ENCODE measurements around the gene DIO3. TPM values are rescaled to one million over a fixed set of nuclear protein-coding genes. Genes with fewer than 3 reads are reported as not detected.

DIO3 gene
- total RNA-seq, 1 experiment from 2014 or later: 0.26 TPM

- H3K27me3 ChIP-seq (ENCODE audit: insufficient read depth, low read depth): peaks cover 13% of the 10 kb centered on the region; the same call in 1 of the 2 replicates
- H4K20me1 ChIP-seq (ENCODE audit: insufficient read depth): no peaks in the 10 kb centered on the region
- H3K36me3 ChIP-seq (ENCODE audit: low read depth): no peaks in the 10 kb centered on the region
- no peak overlapping the region for H3K4me2 ChIP-seq
- H3K4me3 ChIP-seq: no peak overlapping the region
- TF ChIP-seq CTCF (conservative IDR thresholded peaks at IDR 0.05): no peak
- no peak for TF ChIP-seq EZH2 (IDR thresholded peaks at IDR 0.05; ENCODE audit: low read depth)
- CTCF ChIA-PET: interaction anchor here (0.6 kb wide), 1 partner anchor 786 kb away, joined by 5 read pairs; no protein-coding TSS in a partner anchor
- intact Hi-C loops (cut with micrococcal nuclease; ENCODE audit: unreplicated experiment): no loop called here
- H3K9me3 ChIP-seq (ENCODE audit: insufficient read depth, low read depth): no peaks in the 10 kb centered on the region
- no peaks in the 10 kb centered on the region for H3K4me1 ChIP-seq (replicated peaks; ENCODE audit: insufficient read depth)
- no peaks in the 10 kb centered on the region for H3K79me2 ChIP-seq (ENCODE audit: low read depth)
- BruUV-seq (replicated peaks): no TSS peak
- DNase-seq: no peak
- POLR2A ChIA-PET (ENCODE audit: unreplicated experiment): interaction anchor here (0.9 kb wide), 1 partner anchor 1209 kb away, joined by 3 read pairs; no protein-coding TSS in a partner anchor
- no peaks in the 10 kb centered on the region for H3K9me2 ChIP-seq (ENCODE audit: insufficient read depth)
- no peak overlapping the region for H2AFZ ChIP-seq
- no peaks in the 10 kb centered on the region for H3F3A ChIP-seq (ENCODE audit: insufficient read depth, low read depth)
- no peak overlapping the region for H3K27ac ChIP-seq
Measured at GRCh38 chr14:101586531-101587430, 25.5 kb downstream of the DIO3 start.

GRCh38 chr14:101587441-101587911, 26.2 kb downstream of the DIO3 start:
- POLR2A ChIA-PET (ENCODE audit: unreplicated experiment): no interaction called here
- H3K9me3 ChIP-seq (ENCODE audit: insufficient read depth, low read depth): no peaks in the 10 kb centered on the region
- no peak for DNase-seq
- no peaks in the 10 kb centered on the region for H3K4me1 ChIP-seq (replicated peaks; ENCODE audit: insufficient read depth)
- H3K27ac ChIP-seq: no peak overlapping the region
- no peaks in the 10 kb centered on the region for H3K36me3 ChIP-seq (ENCODE audit: low read depth)
- intact Hi-C loops (cut with micrococcal nuclease; ENCODE audit: unreplicated experiment): no loop called here
- no peaks in the 10 kb centered on the region for H3K9me2 ChIP-seq (ENCODE audit: insufficient read depth)
- H3K4me2 ChIP-seq: no peak overlapping the region
- H4K20me1 ChIP-seq (ENCODE audit: insufficient read depth): no peaks in the 10 kb centered on the region
- H2AFZ ChIP-seq: no peak overlapping the region
- H3K79me2 ChIP-seq (ENCODE audit: low read depth): no peaks in the 10 kb centered on the region
- H3K4me3 ChIP-seq: no peak overlapping the region
- H3F3A ChIP-seq (ENCODE audit: insufficient read depth, low read depth): no peaks in the 10 kb centered on the region
- no TSS peak for BruUV-seq (replicated peaks)
- TF ChIP-seq EZH2 (IDR thresholded peaks at IDR 0.05; ENCODE audit: low read depth): no peak
- TF ChIP-seq CTCF (conservative IDR thresholded peaks at IDR 0.05): no peak
- CTCF ChIA-PET: interaction anchor here (0.6 kb wide), 1 partner anchor 785 kb away, joined by 5 read pairs; no protein-coding TSS in a partner anchor
- peaks cover 12% of the 10 kb centered on the region; the same call in 1 of the 2 replicates for H3K27me3 ChIP-seq (ENCODE audit: insufficient read depth, low read depth)

GRCh38 chr14:101588286-101588975, 27.1 kb downstream of the DIO3 start:
- no peak for DNase-seq
- Histone ChIP-seq H3K27me3 (ENCODE audit: insufficient read depth, low read depth) (peaks cover 12% of the 10 kb centered on the region; the same call in 1 of the 2 replicates), H3K4me1 (replicated peaks; ENCODE audit: insufficient read depth) (no peaks in the 10 kb centered on the region), H3K4me2 (no peak overlapping the region), H2AFZ (no peak overlapping the region), H3K79me2 (ENCODE audit: low read depth) (no peaks in the 10 kb centered on the region), H3K9me2 (ENCODE audit: insufficient read depth) (no peaks in the 10 kb centered on the region), H3F3A (ENCODE audit: insufficient read depth, low read depth) (peaks cover 1% of the 10 kb centered on the region; the same call in 1 of the 2 replicates), H3K36me3 (ENCODE audit: low read depth) (no peaks in the 10 kb centered on the region), H3K9me3 (ENCODE audit: insufficient read depth, low read depth) (no peaks in the 10 kb centered on the region), H4K20me1 (ENCODE audit: insufficient read depth) (no peaks in the 10 kb centered on the region), H3K27ac (no peak overlapping the region), H3K4me3 (no peak overlapping the region)
- ChIA-PET POLR2A (ENCODE audit: unreplicated experiment) (no interaction called here), CTCF (interaction anchor here (0.6 kb wide), 1 partner anchor 1920 kb away, joined by 3 read pairs; no protein-coding TSS in a partner anchor)
- BruUV-seq (replicated peaks): no TSS peak
- intact Hi-C loops (cut with micrococcal nuclease; ENCODE audit: unreplicated experiment): no loop called here
- TF ChIP-seq CTCF (conservative IDR thresholded peaks at IDR 0.05) (no peak), EZH2 (IDR thresholded peaks at IDR 0.05; ENCODE audit: low read depth) (no peak)
